B cell (primary cell): Measurements from ENCODE around the gene AGBL3. TPM values are rescaled to one million over a fixed set of nuclear protein-coding genes. Genes with fewer than 3 reads are reported as not detected.
"Not testable (repeated sequence)": the region's sequence is repeated elsewhere in the genome, so short reads cannot be mapped to it uniquely, and the experiment has no call there.

ENCODE experiments used
- ATAC-seq: fragments of 200-7000 bp; cut with Tn5 transposase; one replicate; pipeline ENCODE4 v1.10.0; 2021; ENCODE audit warnings: low read depth, mild to moderate bottlenecking, moderate number of reproducible peaks, moderate library complexity
- CTCF ChIA-PET: fragments of 350-600 bp; sonication (Branson Sonifier 250); formaldehyde crosslinking; loops from one replicate; lab custom pipeline; 2021; ENCODE audit warnings: antibody characterized with exemption, inconsistent platforms; lab: Charles Lee
- POLR2A ChIA-PET: fragments of 350-600 bp; sonication (Branson Sonifier 250); formaldehyde crosslinking; loops from one replicate; lab custom pipeline; 2021; ENCODE audit warnings: antibody characterized with exemption; lab: Charles Lee
- DNase-seq: peaks from one replicate; pipeline ENCODE4 v3.0.0; 2013
- H2AFZ ChIP-seq: 2 replicates; pipeline ENCODE4 v1.6.1; 2012; ENCODE audit warnings: mild to moderate bottlenecking, low read depth, low read length; ENCODE audit not compliant: insufficient read depth, poor library complexity, severe bottlenecking
- H3K27ac ChIP-seq, 2 donors: 1 replicate in 1 of 2; 2 replicates in 1 of 2; pipeline ENCODE4 v1.5.1; 2012 to 2013; ENCODE audit warnings: low read length in 2 of 2, mild to moderate bottlenecking in 2 of 2, moderate library complexity in 1 of 2
- H3K27me3 ChIP-seq, 4 experiments: fragments of 200-600 bp in 1 of 4; sonication (generic) in 1 of 4; replicated peaks in 1 of 4; 1 replicate in 2 of 4; 2 replicates in 2 of 4; pipeline versions ENCODE4 v1.6.1 to v1.7.0; 2013 to 2016; ENCODE audit warnings: low read length in 3 of 4, mild to moderate bottlenecking in 2 of 4, mixed read lengths in 1 of 4, moderate library complexity in 1 of 4; ENCODE audit not compliant: insufficient read depth in 4 of 4, control insufficient read depth in 3 of 4; ENCODE audit errors: control extremely low read depth in 1 of 4
- H3K36me3 ChIP-seq, 2 experiments: replicated peaks in 1 of 2; 1 replicate in 1 of 2; 2 replicates in 1 of 2; pipeline versions ENCODE4 v1.6.1 to v1.7.1; 2013; ENCODE audit warnings: low read length in 1 of 2; ENCODE audit not compliant: insufficient read depth in 2 of 2, control insufficient read depth in 1 of 2; ENCODE audit errors: control extremely low read depth in 1 of 2, extremely low read depth in 1 of 2
- H3K4me1 ChIP-seq, 2 donors: fragments of 200-600 bp in 1 of 2; sonication (generic) in 1 of 2; 1 replicate in 1 of 2; 2 replicates in 1 of 2; pipeline versions ENCODE4 v1.5.1 to v1.6.1; 2013 to 2017; ENCODE audit warnings: low read length in 2 of 2; ENCODE audit not compliant: control insufficient read depth in 2 of 2, insufficient read depth in 2 of 2
- H3K4me2 ChIP-seq: replicated peaks from 2 replicates; pipeline ENCODE3; 2012; ENCODE audit warnings: mild to moderate bottlenecking, low read depth, low read length; ENCODE audit not compliant: poor library complexity, severe bottlenecking
- H3K4me3 ChIP-seq, 5 experiments: fragments of 200-600 bp in 1 of 5; sonication (generic) in 1 of 5; 1 replicate in 3 of 5; 2 replicates in 2 of 5; pipeline versions ENCODE4 v1.5.1 to v1.7.0; 2011 to 2016; ENCODE audit warnings: low read length in 4 of 5, mild to moderate bottlenecking in 4 of 5, low read depth in 2 of 5, control low read depth in 1 of 5, moderate library complexity in 1 of 5; ENCODE audit not compliant: insufficient read depth in 1 of 5; ENCODE audit errors: control extremely low read depth in 1 of 5, extremely low read depth in 1 of 5
- H3K79me2 ChIP-seq: fragments of 200-600 bp; sonication (generic); one replicate; pipeline ENCODE4 v1.6.0; 2016; ENCODE audit warnings: low read length; ENCODE audit not compliant: control insufficient read depth, insufficient read depth
- H3K9ac ChIP-seq: fragments of 200-600 bp; sonication (generic); 2 replicates; pipeline ENCODE4 v1.6.1; 2017; ENCODE audit warnings: mild to moderate bottlenecking, low read length, moderate library complexity
- H3K9me3 ChIP-seq, 3 donors: one replicate each; pipeline versions ENCODE4 v1.6.1 to v1.7.1; 2013; ENCODE audit warnings: low read length in 2 of 3; ENCODE audit not compliant: control insufficient read depth in 2 of 3, insufficient read depth in 1 of 3; ENCODE audit errors: control extremely low read depth in 1 of 3
- H4K20me1 ChIP-seq: 2 replicates; pipeline ENCODE4 v1.6.0; 2012; ENCODE audit warnings: mild to moderate bottlenecking, low read length; ENCODE audit not compliant: insufficient read depth, control insufficient read depth, poor library complexity, severe bottlenecking
- H3K27ac Mint-ChIP-seq: one replicate; pipeline ENCODE4 v1.8.0; 2021; ENCODE audit warnings: mixed read lengths
- H3K27me3 Mint-ChIP-seq: one replicate; pipeline ENCODE4 v1.8.0; 2021; ENCODE audit warnings: mixed read lengths
- H3K4me1 Mint-ChIP-seq: one replicate; pipeline ENCODE4 v1.8.0; 2021; ENCODE audit warnings: mixed read lengths
- H3K4me3 Mint-ChIP-seq: one replicate; pipeline ENCODE4 v1.8.0; 2021; ENCODE audit warnings: mixed read lengths
- H3K9me3 Mint-ChIP-seq: one replicate; pipeline ENCODE4 v1.8.0; 2022; ENCODE audit warnings: mixed read lengths; ENCODE audit not compliant: insufficient read depth
- CTCF ChIP-seq: fragments of 200-600 bp; IDR thresholded peaks from one replicate; pipeline ENCODE4 v1.8.0; 2022; ENCODE audit warnings: antibody characterized with exemption, mild to moderate bottlenecking
- EZH2 ChIP-seq: IDR thresholded peaks from 2 replicates; pipeline ENCODE4 v1.6.1; 2012; ENCODE audit warnings: borderline replicate concordance, low read depth, mild to moderate bottlenecking, moderate library complexity, low read length; ENCODE audit not compliant: insufficient read depth, poor library complexity, severe bottlenecking
- WGBS: methylation state at CpG from one replicate; pipeline ENCODE4 v1.1.5; 2013; ENCODE audit warnings: missing lambda C conversion rate; ENCODE audit not compliant: insufficient coverage; 5-methylcytosine and 5-hydroxymethylcytosine counted together
- intact Hi-C: fragments of 100-400 bp; cut with micrococcal nuclease; formaldehyde crosslinking; loops from one replicate; pipeline ENCODE4 v1.10.0; 2022
- polyA plus RNA-seq: library from polyadenylated mRNA; depleted of rRNA; stranded (reverse); fragments of >200 nt; gene quantifications from 2 replicates; pipeline ENCODE4 v1.2.3, GENCODE V29; 2012
- total RNA-seq, 2 donors: library from RNA; stranded (reverse); fragments of 120-200 nt in 1 of 2; gene quantifications; 1 replicate in 1 of 2; 2 replicates in 1 of 2; pipeline versions ENCODE4 v1.2.3 to v1.2.4, GENCODE V29; 2013 to 2022

The AGBL3 gene
- total and polyA plus RNA-seq, 2 donors (not counting 1 experiment from before 2014, with no cell fraction given): 0.51 to 10.9 TPM

- no peak overlapping the region for H3K4me3 Mint-ChIP-seq
- H3K4me1 Mint-ChIP-seq: no peaks in the 10 kb centered on the region
- WGBS: 100% methylated on average over 1 of the region's 2 CpGs
- no peaks in the 10 kb centered on the region for H3K4me1 ChIP-seq
- DNase-seq: no peak
- H3K27me3 ChIP-seq: no peaks in the 10 kb centered on the region
- no peaks in the 10 kb centered on the region for H3K79me2 ChIP-seq
- H3K4me2 ChIP-seq: no peak overlapping the region
- no peaks in the 10 kb centered on the region for H3K27me3 Mint-ChIP-seq
- POLR2A ChIA-PET: no interaction called here
- intact Hi-C loops: no loop called here
- H4K20me1 ChIP-seq: no peaks in the 10 kb centered on the region
- no peaks in the 10 kb centered on the region for H3K36me3 ChIP-seq
- TF ChIP-seq CTCF (no peak), EZH2 (no peak)
- H3K27ac ChIP-seq: no peak overlapping the region
- no peak overlapping the region for H3K4me3 ChIP-seq
- no peak overlapping the region for H3K27ac Mint-ChIP-seq
- no peak overlapping the region for H3K9ac ChIP-seq
- peaks cover 9% of the 10 kb centered on the region for H3K9me3 Mint-ChIP-seq
- no peak overlapping the region for H2AFZ ChIP-seq
- no peak for ATAC-seq
- CTCF ChIA-PET: no interaction called here
- peaks cover 0 to 9% (median 0%) of the 10 kb centered on the region in 3 donors for H3K9me3 ChIP-seq
Observed at GRCh38 chr7:135023622-135024021, 37.3 kb downstream of the AGBL3 start.

- Histone ChIP-seq H3K9me3 (no peaks in the 10 kb centered on the region), H3K79me2 (no peaks in the 10 kb centered on the region), H3K27me3 (no peaks in the 10 kb centered on the region), H4K20me1 (no peaks in the 10 kb centered on the region), H2AFZ (no peak overlapping the region), H3K9ac (no peak overlapping the region), H3K36me3 (no peaks in the 10 kb centered on the region), H3K4me2 (no peak overlapping the region), H3K4me3 (no peak overlapping the region), H3K4me1 (no peaks in the 10 kb centered on the region), H3K27ac (no peak overlapping the region)
- H3K4me1 Mint-ChIP-seq: no peaks in the 10 kb centered on the region
- ATAC-seq: no peak
- no peaks in the 10 kb centered on the region for H3K9me3 Mint-ChIP-seq
- H3K27me3 Mint-ChIP-seq: peaks cover 9% of the 10 kb centered on the region
- DNase-seq: no peak
- CTCF ChIA-PET: no interaction called here
- intact Hi-C loops: no loop called here
- POLR2A ChIA-PET: no interaction called here
- TF ChIP-seq EZH2 (no peak), CTCF (no peak)
- no peak overlapping the region for H3K27ac Mint-ChIP-seq
- no CpG with 5 or more reads among the region's 2 CpGs for WGBS
- H3K4me3 Mint-ChIP-seq: no peak overlapping the region
Observed at GRCh38 chr7:135035252-135035651, 48.9 kb downstream of the AGBL3 start.

GRCh38 chr7:135067017-135067416, 80.7 kb downstream of the AGBL3 start:
- not testable (repeated sequence) for H3K4me3 ChIP-seq
- peaks cover 0 to 12% (median 0%) of the 10 kb centered on the region in 3 donors for H3K9me3 ChIP-seq

More at GRCh38 chr7:135067017-135067416, 80.7 kb downstream of the AGBL3 start:
- H3K9ac ChIP-seq, H3K27ac Mint-ChIP-seq, H3K27ac ChIP-seq, H2AFZ ChIP-seq, H3K4me1 Mint-ChIP-seq, H3K9me3 Mint-ChIP-seq, intact Hi-C loops, H3K4me1 ChIP-seq, H3K4me2 ChIP-seq, H3K36me3 ChIP-seq, H4K20me1 ChIP-seq, POLR2A ChIA-PET, H3K4me3 Mint-ChIP-seq, H3K27me3 ChIP-seq, DNase-seq, H3K79me2 ChIP-seq, CTCF ChIA-PET, ATAC-seq: not testable (repeated sequence)
- 96% methylated on average over 10 of the region's 12 CpGs for WGBS
- H3K27me3 Mint-ChIP-seq: peaks cover 19% of the 10 kb centered on the region
